CD4-positive, alpha-beta T cell (primary cell): ENCODE results near the gene USP12. TPM values are rescaled to one million over a fixed set of nuclear protein-coding genes. Genes with fewer than 3 reads are reported as not detected.

Source experiments
- ATAC-seq: fragments of 200-7000 bp; cut with Tn5 transposase; one replicate; pipeline ENCODE4 v1.10.0; 2022; ENCODE audit warnings: mild to moderate bottlenecking; ENCODE audit not compliant: poor library complexity
- CTCF ChIA-PET: fragments of 350-600 bp; sonication (Branson Sonifier 250); formaldehyde crosslinking; loops from one replicate; lab custom pipeline; 2021; ENCODE audit warnings: antibody characterized with exemption, inconsistent platforms; lab: Charles Lee
- POLR2A ChIA-PET: fragments of 350-600 bp; sonication (Branson Sonifier 250); formaldehyde crosslinking; loops from one replicate; lab custom pipeline; 2021; ENCODE audit warnings: antibody characterized with exemption, inconsistent platforms; lab: Charles Lee
- DNase-seq, 14 experiments: peaks; one replicate each; pipeline ENCODE4 v3.0.0-alpha.2; 2013 to 2020; ENCODE audit warnings: mixed read lengths in 2 of 14
- H3K27ac ChIP-seq, 2 donors: one replicate each; pipeline versions ENCODE4 v1.5.1 to v1.7.0; 2013; ENCODE audit warnings: low read length in 2 of 2, low read depth in 1 of 2, mild to moderate bottlenecking in 1 of 2
- H3K27me3 ChIP-seq, 2 experiments: 1 replicate in 1 of 2; 2 replicates in 1 of 2; pipeline versions ENCODE4 v1.6.1 to v1.7.0; 2013; ENCODE audit warnings: low read length in 2 of 2, control low read depth in 1 of 2, mild to moderate bottlenecking in 1 of 2, moderate library complexity in 1 of 2; ENCODE audit not compliant: insufficient read depth in 2 of 2, control insufficient read depth in 1 of 2
- H3K36me3 ChIP-seq: one replicate; pipeline ENCODE4 v1.6.1; 2013; ENCODE audit warnings: low read length, control low read depth; ENCODE audit not compliant: insufficient read depth
- H3K4me1 ChIP-seq: one replicate; pipeline ENCODE4 v1.6.1; 2013; ENCODE audit warnings: low read length, control low read depth; ENCODE audit not compliant: insufficient read depth
- H3K4me3 ChIP-seq: one replicate; pipeline ENCODE4 v1.5.1; 2013; ENCODE audit warnings: mild to moderate bottlenecking, low read length, moderate library complexity
- H3K9me3 ChIP-seq, 2 experiments: 1 replicate in 1 of 2; 2 replicates in 1 of 2; pipeline versions ENCODE4 v1.6.1 to v1.7.0; 2013; ENCODE audit warnings: low read length in 2 of 2, mild to moderate bottlenecking in 2 of 2, control low read depth in 1 of 2, moderate library complexity in 1 of 2; ENCODE audit not compliant: control insufficient read depth in 1 of 2, insufficient read depth in 1 of 2
- H3K27ac Mint-ChIP-seq: one replicate; pipeline ENCODE4 v1.8.0; 2020; ENCODE audit warnings: mixed read lengths
- H3K27me3 Mint-ChIP-seq: one replicate; pipeline ENCODE4 v1.8.0; 2021; ENCODE audit warnings: mixed read lengths
- H3K36me3 Mint-ChIP-seq: one replicate; pipeline ENCODE4 v1.8.0; 2021; ENCODE audit warnings: low read depth, mixed read lengths
- H3K4me1 Mint-ChIP-seq: one replicate; pipeline ENCODE4 v1.8.0; 2021; ENCODE audit warnings: low read depth, mixed read lengths
- H3K4me3 Mint-ChIP-seq: one replicate; pipeline ENCODE4 v1.8.0; 2020; ENCODE audit warnings: mild to moderate bottlenecking, mixed read lengths
- H3K9me3 Mint-ChIP-seq: one replicate; pipeline ENCODE4 v1.8.0; 2020; ENCODE audit warnings: mixed read lengths
- intact Hi-C, 2 experiments: fragments of 100-400 bp; cut with DNase I in 1 of 2; cut with micrococcal nuclease in 1 of 2; formaldehyde crosslinking; loops; one replicate each; pipeline versions ENCODE4 v1.15.1 to v1.9.0; 2023 to 2025; cut with DNase I, micrococcal nuclease
- total RNA-seq, 174 experiments: library from RNA in 2 of 174; stranded (reverse) in 2 of 174; gene quantifications; one replicate each; pipeline ENCODE4 v1.2.3 and lab custom pipeline; 2021 to 2026
- TF ChIP-seq, protein P1 (sequence below): fragments of 200-600 bp; IDR thresholded peaks from one replicate; pipeline ENCODE4 v1.8.0; 2022; ENCODE audit warnings: antibody characterized with exemption, mild to moderate bottlenecking

USP12 gene
- total RNA-seq, 2 experiments from 2014 or later, result 56.9 to 58.8 TPM

- Histone ChIP-seq H3K4me1 (peaks cover 19% of the 10 kb centered on the region), H3K36me3 (no peaks in the 10 kb centered on the region), H3K27ac (peak overlapping the region in 1 of 2 donors; percentile 60), H3K27me3 (no peaks in the 10 kb centered on the region), H3K4me3 (no peak overlapping the region), H3K9me3 (peaks cover 0 to 4% of the 10 kb centered on the region in 2 experiments)
- H3K27ac Mint-ChIP-seq, result peak overlapping the region; percentile 72
- POLR2A ChIA-PET, result interaction anchor here (1.0 to 1.8 kb wide), 2 partner anchors 17 to 41 kb away, joined by 3 to 4 read pairs; no protein-coding TSS in a partner anchor
- peak overlapping the region; percentile 21 for H3K4me3 Mint-ChIP-seq
- H3K27me3 Mint-ChIP-seq, result no peaks in the 10 kb centered on the region
- CTCF ChIA-PET, result no interaction called here
- H3K4me1 Mint-ChIP-seq, result peaks cover 82% of the 10 kb centered on the region
- peaks cover 3% of the 10 kb centered on the region for H3K9me3 Mint-ChIP-seq
- peaks cover 46% of the 10 kb centered on the region for H3K36me3 Mint-ChIP-seq
- DNase-seq, result no peak
- TF ChIP-seq, protein P1, sequence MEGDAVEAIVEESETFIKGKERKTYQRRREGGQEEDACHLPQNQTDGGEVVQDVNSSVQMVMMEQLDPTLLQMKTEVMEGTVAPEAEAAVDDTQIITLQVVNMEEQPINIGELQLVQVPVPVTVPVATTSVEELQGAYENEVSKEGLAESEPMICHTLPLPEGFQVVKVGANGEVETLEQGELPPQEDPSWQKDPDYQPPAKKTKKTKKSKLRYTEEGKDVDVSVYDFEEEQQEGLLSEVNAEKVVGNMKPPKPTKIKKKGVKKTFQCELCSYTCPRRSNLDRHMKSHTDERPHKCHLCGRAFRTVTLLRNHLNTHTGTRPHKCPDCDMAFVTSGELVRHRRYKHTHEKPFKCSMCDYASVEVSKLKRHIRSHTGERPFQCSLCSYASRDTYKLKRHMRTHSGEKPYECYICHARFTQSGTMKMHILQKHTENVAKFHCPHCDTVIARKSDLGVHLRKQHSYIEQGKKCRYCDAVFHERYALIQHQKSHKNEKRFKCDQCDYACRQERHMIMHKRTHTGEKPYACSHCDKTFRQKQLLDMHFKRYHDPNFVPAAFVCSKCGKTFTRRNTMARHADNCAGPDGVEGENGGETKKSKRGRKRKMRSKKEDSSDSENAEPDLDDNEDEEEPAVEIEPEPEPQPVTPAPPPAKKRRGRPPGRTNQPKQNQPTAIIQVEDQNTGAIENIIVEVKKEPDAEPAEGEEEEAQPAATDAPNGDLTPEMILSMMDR, result no peak
- ATAC-seq, result no peak
- intact Hi-C loops, result loop anchor here in 1 of 2 experiments (5.0 kb wide), 1 partner anchor 40 kb away; the partner anchor contains the start of gene USP12
Observed at GRCh38 chr13:27131906-27132305, 39.7 kb downstream of the USP12 start.

DNA sequence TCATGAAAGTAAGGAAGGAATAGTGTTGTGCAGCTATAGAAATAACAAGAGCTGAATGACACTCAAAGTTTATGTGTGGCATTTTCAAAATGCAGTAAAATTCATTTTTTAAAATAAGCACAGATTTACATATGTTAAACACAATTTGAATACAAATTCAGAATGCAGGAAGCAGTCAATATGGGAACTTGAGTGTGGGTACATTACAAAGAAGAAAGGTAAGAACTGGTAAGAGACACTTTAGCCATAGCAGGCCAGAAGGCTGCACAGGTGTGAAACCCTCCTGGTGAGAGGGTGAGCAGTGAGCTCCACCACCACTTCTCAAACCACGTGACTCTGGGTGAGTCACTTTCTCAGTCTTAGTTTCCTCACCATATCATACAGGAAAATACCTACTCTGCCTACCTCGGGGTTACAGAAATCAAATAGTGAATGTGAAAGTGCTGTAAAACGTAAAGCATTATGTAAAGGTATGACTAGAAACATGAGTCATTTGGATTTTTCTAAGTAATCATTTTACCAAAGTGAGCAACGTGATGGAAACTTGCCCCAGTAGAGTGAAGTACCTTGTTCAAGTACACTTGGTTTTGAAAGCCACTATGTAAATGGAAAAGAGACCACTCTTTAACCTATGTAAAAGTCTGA, 40.5 kb downstream of the USP12 start:
- Mint-ChIP-seq H3K4me1 (peaks cover 82% of the 10 kb centered on the region), H3K36me3 (peaks cover 49% of the 10 kb centered on the region), H3K9me3 (peaks cover 3% of the 10 kb centered on the region), H3K27me3 (no peaks in the 10 kb centered on the region), H3K4me3 (peak overlapping the region; percentile 53), H3K27ac (peak overlapping the region; percentile 72)
- DNase-seq, result peak in 13 of 14 experiments; percentile 15 to 87 (median 45)
- ChIA-PET CTCF (interaction anchor here (1.2 kb wide), 1 partner anchor 161 kb away, joined by 3 read pairs; no protein-coding TSS in a partner anchor), POLR2A (interaction anchor here (1.0 to 1.8 kb wide), 2 partner anchors 16 to 41 kb away, joined by 3 to 4 read pairs; no protein-coding TSS in a partner anchor)
- peak overlapping the region in 1 of 2 donors; percentile 60 for H3K27ac ChIP-seq
- peaks cover 27% of the 10 kb centered on the region for H3K4me1 ChIP-seq
- H3K27me3 ChIP-seq, result no peaks in the 10 kb centered on the region
- intact Hi-C loops, result loop anchor here in 1 of 2 experiments (5.0 kb wide), 1 partner anchor 41 kb away; the partner anchor contains the start of gene USP12
- TF ChIP-seq, protein P1, result no peak
- no peak overlapping the region for H3K4me3 ChIP-seq
- H3K9me3 ChIP-seq, result peaks cover 0 to 7% of the 10 kb centered on the region in 2 experiments
- no peaks in the 10 kb centered on the region for H3K36me3 ChIP-seq
- ATAC-seq, result peak; percentile 89

- H3K36me3 Mint-ChIP-seq, result peaks cover 49% of the 10 kb centered on the region
- TF ChIP-seq, protein P1, result no peak
- H3K4me3 ChIP-seq, result no peak overlapping the region
- H3K27ac ChIP-seq, result no peak overlapping the region
- ChIA-PET CTCF (interaction anchor here (1.2 kb wide), 1 partner anchor 162 kb away, joined by 3 read pairs; no protein-coding TSS in a partner anchor), POLR2A (interaction anchor here (1.0 to 1.8 kb wide), 2 partner anchors 15 to 42 kb away, joined by 3 to 4 read pairs; no protein-coding TSS in a partner anchor)
- peaks cover 81% of the 10 kb centered on the region for H3K4me1 Mint-ChIP-seq
- intact Hi-C loops, result loop anchor here in 1 of 2 experiments (5.0 kb wide), 1 partner anchor 42 kb away; the partner anchor contains the start of gene USP12
- H3K9me3 ChIP-seq, result peaks cover 0 to 14% of the 10 kb centered on the region in 2 experiments
- H3K4me1 ChIP-seq, result peaks cover 34% of the 10 kb centered on the region
- ATAC-seq (no peak), DNase-seq (peak in 2 of 14 experiments; percentile 20 to 43)
- H3K27me3 Mint-ChIP-seq, result no peaks in the 10 kb centered on the region
- H3K4me3 Mint-ChIP-seq, result no peak overlapping the region
- no peaks in the 10 kb centered on the region for H3K27me3 ChIP-seq
- H3K27ac Mint-ChIP-seq, result peak overlapping the region; percentile 72
- peaks cover 4% of the 10 kb centered on the region for H3K9me3 Mint-ChIP-seq
- no peaks in the 10 kb centered on the region for H3K36me3 ChIP-seq
Observed at GRCh38 chr13:27130223-27130978, 41.2 kb downstream of the USP12 start.
